ENCODE results near the gene BSPRY.
"Not testable (repeated sequence)": the region's sequence is repeated elsewhere in the genome, so short reads cannot be mapped to it uniquely, and the experiment has no call there.

Gene BSPRY

DNA sequence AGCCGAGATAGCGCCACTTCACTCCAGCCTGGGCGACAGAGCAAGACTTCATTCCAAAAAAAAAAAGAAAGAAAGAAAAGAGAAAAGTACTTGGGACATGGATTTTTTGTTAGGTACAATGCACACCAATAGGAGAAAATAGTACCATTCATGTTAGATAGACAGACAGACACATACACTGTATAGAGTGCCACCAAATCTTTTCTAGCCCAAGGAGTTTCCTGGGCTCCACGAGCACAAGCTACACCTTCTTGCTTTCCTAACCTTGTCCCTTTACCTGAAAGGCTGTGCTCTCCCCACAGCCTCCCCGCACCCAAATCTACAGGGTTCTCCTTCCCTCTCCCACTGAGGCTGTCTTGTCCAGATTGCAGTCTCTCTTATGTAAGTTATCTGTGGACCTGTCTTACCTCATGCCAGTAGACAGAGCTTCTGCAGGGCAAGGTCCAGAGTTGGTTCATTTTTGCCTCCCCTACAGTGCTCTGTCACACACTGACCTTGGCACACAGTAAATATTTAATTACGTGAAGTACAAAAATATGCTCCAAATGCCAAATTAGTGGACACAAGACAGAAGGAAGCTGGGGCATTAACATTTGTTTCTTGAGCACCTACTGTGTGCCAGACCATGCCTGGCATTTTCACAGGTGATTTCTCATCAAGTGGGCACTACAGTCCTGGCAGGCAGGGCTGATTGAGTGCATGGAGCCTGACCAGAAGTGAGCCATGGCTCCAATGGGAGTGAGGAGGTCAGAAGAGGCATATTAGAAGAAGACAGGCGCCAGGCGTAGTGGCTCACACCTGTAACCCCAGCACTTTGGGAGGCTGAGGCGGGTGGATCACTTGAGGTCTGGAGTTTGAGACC lies 45.9 kb downstream of the BSPRY start:
- DNase-seq (ENCODE audit: low spot score), result no peak

DNA sequence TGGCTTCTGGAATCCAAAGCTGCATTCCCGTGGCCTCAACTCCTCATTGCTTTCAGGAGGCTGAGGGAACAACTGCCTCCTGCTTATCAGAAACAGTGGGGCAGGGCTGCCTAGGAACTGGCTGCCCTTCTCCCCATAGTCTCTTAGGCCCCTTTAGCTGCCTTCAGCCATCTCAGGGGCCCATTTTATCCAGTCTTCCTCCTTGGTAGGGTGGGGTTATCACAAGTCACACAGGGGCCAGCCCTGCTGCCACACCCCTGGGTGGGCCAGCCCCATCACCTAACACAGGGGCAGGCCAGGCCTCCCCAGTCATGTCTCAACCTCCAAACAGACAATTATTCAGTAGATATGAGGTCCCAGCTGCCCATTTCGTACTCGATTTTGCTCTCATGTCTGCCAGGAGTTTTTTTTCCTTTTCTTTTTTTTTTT lies 47.9 kb downstream of the BSPRY start:
- DNase-seq (ENCODE audit: low spot score), result no peak

DNA sequence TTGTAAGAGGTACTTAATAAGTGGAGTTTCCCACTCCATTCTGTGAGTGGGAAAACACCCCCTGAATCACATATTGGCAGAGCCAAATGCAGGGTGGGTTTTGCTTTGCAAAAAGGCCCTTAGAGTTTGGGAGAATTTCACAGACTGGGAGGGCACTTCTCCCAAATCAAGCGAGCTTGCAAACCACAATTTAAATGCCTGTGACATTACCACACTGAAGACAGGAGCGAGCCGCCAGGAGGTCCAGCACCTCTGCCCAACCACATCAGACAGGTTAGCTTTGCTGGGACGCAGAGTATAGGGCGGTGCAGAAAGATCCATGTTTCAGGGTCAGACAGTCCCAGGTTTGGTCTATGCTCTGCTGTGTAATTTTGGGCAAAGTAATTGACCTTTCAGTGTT lies 49.5 kb downstream of the BSPRY start:
- DNase-seq (ENCODE audit: low spot score), result no peak

DNA sequence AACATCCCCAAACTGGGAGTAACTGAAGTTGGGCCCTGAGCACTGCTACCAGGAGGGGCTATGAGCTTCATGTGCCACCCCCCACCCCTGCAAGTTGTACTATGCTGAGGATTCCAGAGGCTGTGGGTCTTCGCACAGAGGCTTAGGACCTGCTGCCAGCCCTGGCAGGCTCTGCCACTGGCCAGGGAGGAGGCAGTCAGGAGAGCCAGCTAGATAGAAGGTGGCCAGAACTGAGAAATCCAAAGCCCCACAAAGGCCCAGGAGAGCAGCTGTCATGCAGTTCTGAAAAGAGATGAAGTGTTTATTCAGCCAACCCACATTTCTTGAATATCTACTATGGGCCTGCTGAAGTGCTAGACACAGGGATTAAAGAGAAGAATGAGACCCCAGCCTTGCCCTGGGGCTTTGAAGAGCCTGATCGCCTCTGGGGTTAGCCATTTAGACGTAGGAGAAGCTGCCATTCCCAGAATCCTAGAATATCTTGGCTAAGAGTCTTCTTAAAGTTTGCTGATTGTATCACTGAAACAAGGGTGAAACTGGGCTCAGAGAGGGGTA lies 50.4 kb downstream of the BSPRY start:
- no peak for DNase-seq (ENCODE audit: low spot score)

DNA sequence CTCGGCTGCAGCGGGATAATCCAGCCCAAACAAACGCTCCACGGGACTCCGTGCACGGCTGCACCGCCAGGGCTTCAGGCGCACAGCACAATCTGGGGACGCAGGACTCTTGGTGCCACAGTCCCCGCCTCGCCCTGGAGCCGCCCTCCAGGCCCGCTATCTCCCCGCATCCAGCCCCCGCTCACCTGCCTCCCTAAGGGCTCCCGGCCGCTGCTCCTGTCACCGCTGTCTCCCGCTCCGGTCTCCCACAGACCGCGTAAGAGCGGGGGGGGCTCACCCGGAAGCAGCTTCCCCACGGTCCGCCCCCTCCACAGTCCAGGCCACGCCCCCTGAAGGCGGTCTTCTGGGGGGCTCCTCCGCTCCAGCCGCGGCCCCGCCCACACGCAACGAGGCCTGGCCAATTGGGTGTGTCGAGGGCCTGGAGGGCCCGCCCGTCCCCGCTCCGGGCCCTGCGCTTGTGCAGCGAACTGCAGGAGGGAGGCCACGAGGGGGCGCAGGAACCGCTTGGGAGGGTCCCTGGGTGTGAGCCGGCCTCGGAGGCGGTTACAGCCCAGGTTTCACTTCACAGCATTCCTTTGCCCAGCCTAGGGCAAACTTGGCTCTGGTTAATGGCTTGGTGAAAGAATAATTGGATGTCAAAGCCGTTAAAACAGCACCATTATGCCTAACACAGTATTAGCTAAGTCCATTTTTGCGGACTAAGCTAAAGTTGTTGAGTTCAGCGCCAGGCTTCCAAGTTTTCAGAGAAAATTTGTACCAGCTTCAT lies 51.9 kb downstream of the BSPRY start, which contains the start of gene ALAD:
Gene ALAD (minus strand): TSS at position 258 of the 766 bp plus-strand sequence. CDS start 7,725 bp downstream, outside the sequence.
- peak; percentile 99 for DNase-seq (ENCODE audit: low spot score)

DNA sequence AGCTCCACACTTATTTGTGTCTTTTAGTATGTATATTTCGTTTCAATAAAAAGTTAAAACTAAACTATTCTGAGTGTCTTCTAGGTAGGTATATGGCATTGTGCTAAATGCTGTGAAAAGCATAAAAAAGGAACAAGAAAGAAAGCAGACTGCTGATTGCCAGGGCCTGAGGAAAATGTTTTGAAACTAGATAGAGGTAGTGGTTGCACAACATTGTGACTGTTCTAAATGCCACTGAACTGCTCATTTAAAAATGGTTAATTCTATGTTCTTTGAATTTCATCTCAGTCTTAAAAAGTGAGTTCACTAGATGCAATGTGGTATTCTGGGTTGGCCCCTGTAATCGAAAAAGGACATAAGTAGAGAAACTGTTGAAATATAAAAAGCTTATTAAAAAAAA lies 54.3 kb downstream of the BSPRY start:
- no peak for DNase-seq (ENCODE audit: low spot score)

DNA sequence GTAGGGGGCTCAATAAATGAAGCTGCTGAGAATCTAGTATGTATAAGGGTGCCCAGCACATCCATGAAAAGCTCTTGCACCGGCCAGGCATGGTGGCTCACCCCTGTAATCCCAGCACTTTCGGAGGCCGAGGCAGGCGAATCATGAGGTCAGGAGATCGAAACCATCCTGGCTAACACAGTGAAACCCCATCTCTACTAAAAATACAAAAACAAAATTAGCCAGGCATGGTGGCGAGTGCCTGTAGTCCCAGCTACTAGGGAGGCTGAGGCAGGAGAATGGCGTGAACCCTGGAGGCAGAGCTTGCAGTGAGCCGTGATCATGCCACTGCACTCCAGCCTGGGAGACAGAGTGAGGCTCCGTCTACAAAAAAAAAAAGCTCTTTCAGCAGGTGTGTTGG lies 57.0 kb downstream of the BSPRY start:
- not testable (repeated sequence) for DNase-seq (ENCODE audit: low spot score)

DNA sequence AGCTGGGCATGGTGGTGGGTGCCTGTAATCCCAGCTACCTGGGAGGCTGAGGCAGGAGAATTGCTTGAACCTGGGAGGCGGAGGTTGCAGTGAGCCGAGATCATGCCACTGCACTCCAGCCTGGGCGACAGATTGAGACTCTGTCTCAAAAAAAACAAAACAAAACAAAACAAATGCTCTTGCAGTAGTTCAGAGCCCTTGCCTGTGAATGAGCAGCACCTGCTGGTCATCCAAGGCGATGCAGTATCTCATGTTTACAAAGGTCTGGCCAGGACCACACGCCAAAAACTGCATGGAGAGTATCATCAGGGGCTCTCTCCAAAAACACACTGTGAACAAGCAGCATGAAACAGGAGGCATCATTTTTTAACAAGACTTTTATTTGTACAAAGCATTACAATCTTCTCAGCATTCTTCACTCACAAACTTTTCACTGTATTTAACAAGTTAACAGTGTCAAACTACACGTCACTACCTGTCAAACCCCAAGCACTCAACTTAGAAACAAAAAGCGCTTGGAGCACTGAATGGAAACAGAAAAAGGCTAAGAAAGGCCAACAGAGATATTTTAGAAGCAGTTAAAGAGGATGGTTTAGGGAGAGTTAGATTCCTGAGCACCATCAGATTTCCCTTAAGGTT lies 57.7 kb downstream of the BSPRY start:
- DNase-seq (ENCODE audit: low spot score), result peak; percentile 88

DNA sequence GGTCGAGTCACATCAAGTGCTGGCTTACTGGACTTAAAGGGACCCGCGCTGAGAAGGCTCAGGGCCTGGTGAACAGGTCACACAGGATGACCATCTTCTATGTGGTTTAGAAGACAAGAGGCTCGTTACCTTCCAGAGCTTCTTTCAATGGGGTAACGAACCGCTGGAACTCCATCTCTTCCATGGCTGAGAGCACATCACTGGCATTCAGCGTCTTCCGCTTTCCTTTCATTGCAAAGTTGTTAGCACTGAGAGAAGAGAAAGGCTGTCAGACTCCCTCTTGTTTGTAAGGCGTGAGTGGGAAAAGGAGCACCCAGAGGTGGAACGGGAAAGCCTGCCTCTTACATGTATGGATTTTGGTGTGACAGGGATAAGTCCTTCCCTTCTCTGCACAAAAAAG lies 60.1 kb downstream of the BSPRY start:
- DNase-seq (ENCODE audit: low spot score), result peak; percentile 53

DNA sequence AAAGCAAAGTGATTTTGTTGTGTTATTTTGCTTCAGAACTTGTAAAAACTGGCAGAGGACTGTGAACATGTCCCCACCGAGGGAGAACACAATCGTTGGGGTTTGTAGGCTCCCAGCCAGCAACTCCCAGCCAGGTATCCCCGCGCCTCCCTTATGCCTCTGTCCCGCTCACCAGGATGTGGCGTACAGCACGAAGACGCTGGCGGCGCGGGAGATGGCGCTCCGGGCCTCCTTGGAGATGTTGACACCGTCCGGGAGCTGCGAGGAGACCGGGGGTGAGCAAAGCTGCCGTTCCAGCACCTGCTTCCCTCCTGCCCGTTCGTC lies 60.5 kb downstream of the BSPRY start:
- no peak for DNase-seq (ENCODE audit: low spot score)

DNA sequence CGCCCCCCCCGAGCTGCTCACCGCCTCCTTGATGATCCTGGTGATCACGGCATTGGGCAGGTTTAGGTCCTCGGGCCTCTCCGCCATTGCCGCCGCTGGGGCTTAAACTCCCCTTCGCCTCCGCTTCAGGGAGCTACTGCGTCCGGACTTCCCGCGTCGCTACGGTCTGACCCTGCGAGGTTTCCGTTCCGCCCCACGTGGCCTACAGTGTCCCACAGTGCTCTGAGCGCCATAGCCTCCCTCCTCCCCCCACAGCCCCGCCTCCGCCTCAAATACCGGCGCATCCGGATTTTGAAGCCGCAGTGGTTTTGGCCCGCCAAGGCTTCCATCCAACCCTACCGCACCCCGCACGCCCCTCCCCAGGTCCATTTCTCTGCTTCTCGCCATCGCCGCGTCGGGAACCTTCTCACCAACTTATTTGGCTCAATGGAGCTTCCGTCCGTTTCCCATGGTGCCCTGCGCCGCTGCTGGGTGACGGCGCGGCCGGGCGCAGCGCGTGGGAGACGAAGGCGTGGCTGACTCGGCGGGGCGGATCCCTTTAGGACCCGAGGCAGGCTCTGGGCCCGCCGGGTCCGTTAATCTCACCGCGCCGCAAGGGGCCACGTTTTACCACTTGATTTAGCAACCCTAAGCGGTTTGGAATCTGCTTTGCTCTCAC lies 61.0 kb downstream of the BSPRY start, which contains the start of the genes C9orf43 and POLE3:
Gene C9orf43 (plus strand): TSS at position 541 of the 658 bp plus-strand sequence. CDS start 2,747 bp downstream, outside the sequence.
Gene POLE3 (minus strand): TSS at position 469 of the 658 bp plus-strand sequence. CDS start 382 bp downstream, at position 87.
- DNase-seq (ENCODE audit: low spot score), result peak; percentile 97

DNA sequence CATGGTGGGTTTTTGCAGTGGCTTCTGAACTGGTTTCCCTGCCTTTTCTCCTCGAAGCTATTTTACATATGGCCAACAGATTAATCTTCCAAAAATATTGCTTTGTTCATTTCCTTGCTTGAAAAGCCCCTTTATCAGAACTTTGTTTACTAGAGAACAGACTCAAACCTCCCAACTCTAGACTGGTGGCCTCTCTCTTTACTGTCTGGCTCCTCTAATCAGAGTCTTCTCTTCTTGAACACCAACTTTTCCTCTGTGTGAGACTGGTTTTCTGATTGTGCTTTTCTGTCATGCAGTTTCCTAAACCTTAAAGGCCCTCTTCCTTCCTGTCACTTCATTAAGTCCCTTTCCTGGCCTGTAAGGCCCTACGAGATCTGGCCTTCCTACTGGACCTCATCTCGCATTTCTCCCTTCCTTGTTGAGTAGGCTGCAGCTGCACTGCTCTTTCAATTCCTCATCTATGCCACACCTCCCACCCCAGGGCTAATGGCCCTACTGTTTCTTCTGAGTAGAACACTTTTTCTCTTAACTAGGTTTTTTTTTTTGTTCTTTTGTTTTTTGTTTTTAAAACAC lies 66.9 kb downstream of the BSPRY start:
- no peak for DNase-seq (ENCODE audit: low spot score)

DNA sequence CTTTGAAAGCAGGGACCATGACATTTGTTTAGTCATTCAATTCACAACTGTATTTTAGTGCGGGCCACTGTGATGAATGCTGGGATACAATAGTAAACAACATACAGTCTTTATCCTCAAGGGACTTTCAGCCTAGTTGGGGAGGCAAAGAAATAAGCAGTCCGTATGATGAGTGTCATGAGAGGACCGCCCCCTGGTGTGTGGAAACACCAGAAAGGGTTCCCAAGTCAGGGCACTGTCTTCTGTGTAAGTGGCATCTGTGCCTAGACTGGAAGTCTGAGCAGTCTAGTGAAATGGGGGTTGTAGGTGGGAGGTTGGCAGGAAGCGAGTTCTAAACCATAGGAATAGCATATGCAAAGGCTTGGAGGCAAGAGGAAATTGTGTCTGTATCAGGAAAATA lies 68.0 kb downstream of the BSPRY start:
- DNase-seq (ENCODE audit: low spot score), result no peak
